Activated naive CD8-positive, alpha-beta T cell treated with anti-CD3 and anti-CD28 coated beads for 36 hours (primary cell): ENCODE measurements around the gene LSM14B. TPM values are rescaled to one million over a fixed set of nuclear protein-coding genes. Genes with fewer than 3 reads are reported as not detected.
"Not testable (repeated sequence)": the region's sequence is repeated elsewhere in the genome, so short reads cannot be mapped to it uniquely, and the experiment has no call there.

ENCODE experiments used
- DNase-seq: peaks from one replicate; pipeline ENCODE4 v3.0.0; 2021
- H3K27ac Mint-ChIP-seq: one replicate; pipeline ENCODE4 v1.8.0; 2022; ENCODE audit warnings: mild to moderate bottlenecking, moderate library complexity, mixed read lengths
- H3K27me3 Mint-ChIP-seq: one replicate; pipeline ENCODE4 v1.8.0; 2022; ENCODE audit warnings: mild to moderate bottlenecking, mixed read lengths
- H3K36me3 Mint-ChIP-seq: one replicate; pipeline ENCODE4 v1.8.0; 2021; ENCODE audit warnings: mild to moderate bottlenecking, mixed read lengths
- H3K4me1 Mint-ChIP-seq: one replicate; pipeline ENCODE4 v1.8.0; 2021; ENCODE audit warnings: mixed read lengths
- H3K4me3 Mint-ChIP-seq: one replicate; pipeline ENCODE4 v1.8.0; 2022; ENCODE audit warnings: mild to moderate bottlenecking, moderate library complexity, mixed read lengths
- H3K9me3 Mint-ChIP-seq: one replicate; pipeline ENCODE4 v1.8.0; 2022; ENCODE audit warnings: mixed read lengths
- total RNA-seq, 2 experiments: library from RNA; stranded (reverse); gene quantifications; one replicate each; pipeline ENCODE4 v1.2.3, GENCODE V29; 2021

LSM14B gene
- total RNA-seq: 10 to 100 TPM; 32.8 to 34.5 TPM

- Mint-ChIP-seq H3K9me3 (peaks cover 3% of the 10 kb centered on the region), H3K27ac (peak within 1 kb of the TSS; percentile 97), H3K36me3 (peaks cover 20% of the 10 kb centered on the region), H3K4me3 (peak within 1 kb of the TSS; percentile 85), H3K27me3 (no peaks in the 10 kb centered on the region), H3K4me1 (peaks cover 42% of the 10 kb centered on the region)
- DNase-seq: peak; percentile 99
Measured at GRCh38 chr20:62121776-62122653, at the start of gene LSM14B. LSM14B (plus strand) TSS chr20:62122475; CDS start chr20:62122667, 192 bp downstream.

- DNase-seq: no peak
- H3K27me3 Mint-ChIP-seq: no peaks in the 10 kb centered on the region
- H3K36me3 Mint-ChIP-seq: peaks cover 11% of the 10 kb centered on the region
- no peak overlapping the region for H3K27ac Mint-ChIP-seq
- H3K9me3 Mint-ChIP-seq: peaks cover 30% of the 10 kb centered on the region
- H3K4me1 Mint-ChIP-seq: peaks cover 5% of the 10 kb centered on the region
- no peak overlapping the region for H3K4me3 Mint-ChIP-seq
Measured at GRCh38 chr20:62073323-62073722, 49.0 kb upstream of the LSM14B start.

DNA sequence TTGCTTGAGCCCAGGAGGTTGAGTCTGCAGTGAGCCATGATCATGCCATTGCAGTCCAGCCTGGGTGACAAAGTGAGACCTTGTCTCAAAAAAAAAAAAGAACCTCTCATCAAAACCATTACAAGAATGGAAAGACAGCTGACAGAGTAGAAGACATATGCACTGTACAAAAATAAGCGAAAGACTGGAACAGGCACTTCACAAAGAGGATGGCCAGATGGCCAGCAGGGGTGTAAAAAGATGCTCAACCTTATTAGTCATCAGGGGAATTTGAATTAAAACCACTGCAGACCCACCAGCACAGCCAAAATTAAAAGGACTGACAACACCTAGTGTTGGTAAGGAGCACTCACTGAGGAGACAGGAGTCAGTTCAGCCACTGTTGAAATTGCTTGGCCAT lies 43.1 kb upstream of the LSM14B start:
- no peak overlapping the region for H3K27ac Mint-ChIP-seq
- no peak for DNase-seq
- H3K27me3 Mint-ChIP-seq: peaks cover 3% of the 10 kb centered on the region
- H3K36me3 Mint-ChIP-seq: peaks cover 8% of the 10 kb centered on the region
- H3K4me3 Mint-ChIP-seq: no peak overlapping the region
- H3K9me3 Mint-ChIP-seq: peaks cover 27% of the 10 kb centered on the region
- peaks cover 5% of the 10 kb centered on the region for H3K4me1 Mint-ChIP-seq

DNA sequence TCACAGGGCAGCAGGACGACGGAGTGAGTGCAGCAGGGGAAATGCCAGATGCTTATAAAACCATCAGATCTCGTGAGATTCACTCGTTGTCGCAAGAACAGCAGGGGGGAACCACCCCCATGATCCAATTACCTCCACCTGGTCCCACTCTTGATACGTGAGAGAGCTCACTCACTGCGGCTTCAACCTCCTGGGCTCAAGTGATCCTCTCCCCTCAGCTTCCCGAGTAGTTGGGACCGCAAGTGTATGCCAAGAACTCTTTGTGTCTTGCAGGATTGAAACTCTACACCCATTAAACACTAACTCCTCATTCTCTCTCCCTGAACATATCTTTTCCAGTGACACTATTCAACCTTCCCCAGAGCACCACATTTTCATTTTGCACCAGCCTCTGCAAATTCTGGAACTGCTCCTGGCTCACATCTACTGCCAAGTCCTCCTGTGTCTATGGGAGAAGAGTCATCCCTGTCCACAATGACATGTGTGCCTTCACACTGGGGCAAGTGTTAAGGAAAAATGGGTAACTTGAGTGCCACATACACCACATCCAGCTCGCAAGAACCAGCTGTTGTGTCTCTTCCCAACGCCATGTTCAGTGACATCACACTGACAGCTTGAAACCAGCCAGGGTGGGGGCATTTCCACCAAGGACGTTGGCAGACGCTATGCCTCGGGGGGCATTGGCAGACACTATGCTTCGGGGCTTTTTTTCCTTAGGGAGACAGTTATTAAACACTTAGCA lies 41.9 kb upstream of the LSM14B start:
- no peak overlapping the region for H3K4me3 Mint-ChIP-seq
- DNase-seq: no peak
- H3K27me3 Mint-ChIP-seq: peaks cover 10% of the 10 kb centered on the region
- no peak overlapping the region for H3K27ac Mint-ChIP-seq
- H3K4me1 Mint-ChIP-seq: peaks cover 5% of the 10 kb centered on the region
- H3K36me3 Mint-ChIP-seq: peaks cover 6% of the 10 kb centered on the region
- H3K9me3 Mint-ChIP-seq: peaks cover 21% of the 10 kb centered on the region

DNA sequence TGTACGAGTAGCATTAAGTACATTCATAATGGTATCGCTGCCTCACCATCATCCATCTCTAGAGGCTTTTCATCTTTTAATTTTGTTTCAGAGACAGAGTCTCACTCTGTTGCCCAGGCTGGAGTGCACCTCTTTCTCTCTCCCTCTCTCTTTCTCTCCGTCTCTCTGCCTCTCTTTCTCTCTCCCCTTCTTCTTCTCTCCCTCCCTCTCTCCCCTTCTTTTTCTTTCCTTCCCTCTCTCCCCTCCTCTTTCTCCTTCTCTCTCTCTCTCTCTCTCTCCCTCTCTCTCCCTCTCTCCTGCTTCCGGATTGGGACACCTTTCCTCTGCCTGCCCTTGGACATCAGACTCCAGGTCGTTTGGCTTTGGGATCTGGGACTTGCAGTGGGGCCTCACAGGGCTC lies 39.0 kb upstream of the LSM14B start:
- DNase-seq: no peak
- no peak overlapping the region for H3K4me3 Mint-ChIP-seq
- H3K27me3 Mint-ChIP-seq: peaks cover 11% of the 10 kb centered on the region
- no peaks in the 10 kb centered on the region for H3K4me1 Mint-ChIP-seq
- H3K27ac Mint-ChIP-seq: no peak overlapping the region
- peaks cover 2% of the 10 kb centered on the region for H3K36me3 Mint-ChIP-seq
- H3K9me3 Mint-ChIP-seq: peaks cover 7% of the 10 kb centered on the region

DNA sequence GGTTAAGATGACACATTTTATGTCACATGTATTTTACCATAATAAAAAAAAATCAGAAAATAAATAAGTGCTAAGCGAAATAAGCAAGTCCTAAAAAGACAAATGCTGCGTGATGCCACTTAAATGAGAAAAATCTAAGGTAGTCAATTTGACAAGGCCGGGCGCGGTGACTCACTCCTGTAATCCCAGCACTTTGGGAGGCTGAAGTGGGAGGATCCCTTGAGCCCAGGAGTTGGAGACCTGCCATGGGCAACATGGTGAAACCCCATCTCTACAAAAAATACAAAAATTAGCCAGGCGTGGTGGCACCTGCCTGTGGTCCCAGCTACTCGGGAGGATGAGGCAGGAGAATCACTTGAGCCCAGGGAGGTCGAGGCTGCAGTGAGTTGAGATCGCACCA lies 38.1 kb upstream of the LSM14B start:
- H3K27ac Mint-ChIP-seq, H3K4me3 Mint-ChIP-seq, H3K4me1 Mint-ChIP-seq, H3K27me3 Mint-ChIP-seq, H3K36me3 Mint-ChIP-seq, H3K9me3 Mint-ChIP-seq, DNase-seq: not testable (repeated sequence)

- Mint-ChIP-seq H3K9me3 (no peaks in the 10 kb centered on the region), H3K4me1 (no peaks in the 10 kb centered on the region), H3K36me3 (no peaks in the 10 kb centered on the region), H3K4me3 (no peak overlapping the region), H3K27me3 (peaks cover 8% of the 10 kb centered on the region), H3K27ac (no peak overlapping the region)
- no peak for DNase-seq
Measured at GRCh38 chr20:62085206-62085605, 37.1 kb upstream of the LSM14B start.

DNA sequence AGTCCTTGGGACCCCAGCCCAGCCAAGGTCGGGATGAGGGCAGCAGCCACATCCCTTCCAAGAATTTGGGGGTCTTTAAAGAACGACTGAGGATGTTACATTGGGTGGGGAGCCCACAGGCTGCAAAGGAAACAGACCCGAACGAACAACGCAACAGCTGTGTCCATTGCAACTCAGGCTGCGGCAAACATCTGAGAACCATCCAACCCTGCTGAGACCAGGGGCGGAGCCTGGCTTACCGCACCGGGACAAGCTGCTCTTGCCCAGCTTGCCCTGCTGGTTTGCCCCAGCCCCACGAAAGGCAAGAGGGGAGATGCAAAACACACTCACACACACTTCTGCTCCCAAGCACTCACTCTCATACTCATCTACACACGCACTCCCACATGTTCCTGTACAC lies 35.0 kb upstream of the LSM14B start:
- H3K9me3 Mint-ChIP-seq: no peaks in the 10 kb centered on the region

DNA sequence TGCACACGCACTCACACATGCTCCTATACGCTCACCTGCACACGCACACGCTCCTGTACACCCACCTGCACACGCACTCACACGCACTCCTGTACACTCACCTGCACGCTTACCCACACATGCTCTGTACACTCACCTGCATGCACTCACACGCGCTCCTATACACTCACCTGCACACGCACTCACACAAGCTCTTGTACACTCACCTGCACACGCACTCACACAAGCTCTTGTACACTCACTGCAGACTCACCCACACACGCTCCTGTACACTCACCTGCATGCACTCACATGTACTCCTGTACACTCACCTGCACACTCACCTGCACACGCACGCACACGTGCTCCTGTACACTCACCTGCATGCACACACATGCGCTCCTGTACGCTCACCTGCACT lies 34.6 kb upstream of the LSM14B start:
- Mint-ChIP-seq H3K9me3 (peaks cover under 1% of the 10 kb centered on the region), H3K36me3 (peaks cover under 1% of the 10 kb centered on the region), H3K27me3 (peaks cover 10% of the 10 kb centered on the region), H3K27ac (no peak overlapping the region), H3K4me1 (no peaks in the 10 kb centered on the region), H3K4me3 (no peak overlapping the region)
- DNase-seq: no peak

More for the DNA sequence above, 35.0 kb upstream of the LSM14B start:
- H3K4me3 Mint-ChIP-seq: no peak overlapping the region
- H3K4me1 Mint-ChIP-seq: no peaks in the 10 kb centered on the region
- H3K27ac Mint-ChIP-seq: no peak overlapping the region
- no peak for DNase-seq
- no peaks in the 10 kb centered on the region for H3K36me3 Mint-ChIP-seq
- H3K27me3 Mint-ChIP-seq: peaks cover 8% of the 10 kb centered on the region

DNA sequence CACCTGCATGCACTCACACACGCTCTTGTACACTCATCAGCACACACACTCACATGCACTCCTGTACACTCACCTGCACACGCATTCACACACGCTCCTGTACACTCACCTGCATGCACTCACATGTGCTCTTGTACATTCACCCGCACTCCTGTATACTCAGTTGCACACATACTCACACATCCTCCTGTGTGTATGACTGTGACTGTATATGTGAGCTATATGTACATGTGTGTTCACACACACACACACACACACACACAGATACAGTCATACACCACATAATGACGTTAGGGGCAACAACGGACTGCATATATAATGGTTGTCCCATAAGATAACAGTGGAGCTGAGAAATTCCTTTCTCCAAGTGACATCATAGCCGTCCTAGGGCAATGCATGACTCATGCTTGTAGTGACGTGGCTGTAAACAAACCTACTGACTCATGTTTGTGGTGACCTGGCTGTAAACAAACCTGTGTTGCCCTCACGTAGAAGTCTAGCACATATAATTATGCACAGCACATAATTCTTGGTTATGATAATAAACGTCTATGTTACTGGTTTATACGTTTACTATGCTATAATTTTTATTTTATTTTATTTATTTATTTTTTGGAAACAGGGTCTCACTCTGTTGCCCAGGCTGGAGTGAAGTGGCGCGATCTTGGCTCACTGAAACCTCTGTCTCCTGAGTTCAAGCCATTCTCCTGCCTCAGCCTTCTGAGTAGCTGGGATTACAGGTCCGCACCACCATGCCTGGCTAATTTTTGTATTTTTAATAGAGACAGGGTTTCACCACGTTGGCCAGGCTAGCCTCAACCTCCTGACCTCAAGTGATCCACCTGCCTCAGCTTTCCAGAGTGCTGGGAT lies 33.8 kb upstream of the LSM14B start:
- H3K36me3 Mint-ChIP-seq: peaks cover 1% of the 10 kb centered on the region
- DNase-seq: no peak
- H3K4me3 Mint-ChIP-seq: no peak overlapping the region
- peaks cover 12% of the 10 kb centered on the region for H3K27me3 Mint-ChIP-seq
- no peaks in the 10 kb centered on the region for H3K4me1 Mint-ChIP-seq
- peaks cover 2% of the 10 kb centered on the region for H3K9me3 Mint-ChIP-seq
- H3K27ac Mint-ChIP-seq: no peak overlapping the region

GRCh38 chr20:62089393-62089792 lies 32.9 kb upstream of the LSM14B start:
- H3K9me3 Mint-ChIP-seq: peaks cover 2% of the 10 kb centered on the region
- peaks cover 1% of the 10 kb centered on the region for H3K36me3 Mint-ChIP-seq
- no peak overlapping the region for H3K4me3 Mint-ChIP-seq
- H3K4me1 Mint-ChIP-seq: no peaks in the 10 kb centered on the region
- no peak overlapping the region for H3K27ac Mint-ChIP-seq
- DNase-seq: no peak
- peaks cover 12% of the 10 kb centered on the region for H3K27me3 Mint-ChIP-seq

GRCh38 chr20:62096421-62097380 lies 25.6 kb upstream of the LSM14B start:
- H3K4me3 Mint-ChIP-seq: no peak overlapping the region

GRCh38 chr20:62097881-62098407 lies 24.3 kb upstream of the LSM14B start:
- H3K36me3 Mint-ChIP-seq: peaks cover 6% of the 10 kb centered on the region
- H3K4me1 Mint-ChIP-seq: no peaks in the 10 kb centered on the region
- H3K27ac Mint-ChIP-seq: no peak overlapping the region
- no peak for DNase-seq
- no peak overlapping the region for H3K4me3 Mint-ChIP-seq
- H3K9me3 Mint-ChIP-seq: peaks cover 10% of the 10 kb centered on the region
- peaks cover 6% of the 10 kb centered on the region for H3K27me3 Mint-ChIP-seq

More at GRCh38 chr20:62096421-62097380, 25.6 kb upstream of the LSM14B start:
- no peaks in the 10 kb centered on the region for H3K4me1 Mint-ChIP-seq
- peaks cover 11% of the 10 kb centered on the region for H3K9me3 Mint-ChIP-seq
- H3K27ac Mint-ChIP-seq: no peak overlapping the region
- no peak for DNase-seq
- H3K27me3 Mint-ChIP-seq: peaks cover 9% of the 10 kb centered on the region
- peaks cover 7% of the 10 kb centered on the region for H3K36me3 Mint-ChIP-seq

DNA sequence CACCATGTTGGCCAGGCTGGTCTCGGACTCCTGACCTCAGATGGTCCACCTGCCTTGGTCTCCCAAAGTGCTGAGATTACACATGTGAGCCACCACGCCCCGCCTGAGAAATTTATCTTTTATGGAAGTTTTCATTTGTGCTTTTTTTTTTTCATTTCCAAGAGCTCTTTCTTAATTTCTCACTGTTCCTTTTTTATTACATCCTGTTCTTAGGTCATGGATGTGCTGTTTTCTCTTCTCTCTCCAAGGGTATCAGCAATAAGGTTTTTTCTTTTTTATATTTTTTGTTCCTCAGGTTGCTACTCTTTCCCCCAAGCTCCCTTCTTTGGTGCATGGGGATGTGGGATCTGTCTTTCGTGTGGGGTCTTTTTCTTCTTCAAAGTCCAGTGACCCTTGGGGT lies 21.2 kb upstream of the LSM14B start:
- no peak for DNase-seq
- Mint-ChIP-seq H3K27me3 (peaks cover 6% of the 10 kb centered on the region), H3K27ac (no peak overlapping the region), H3K4me3 (no peak overlapping the region), H3K9me3 (peaks cover 19% of the 10 kb centered on the region), H3K4me1 (no peaks in the 10 kb centered on the region), H3K36me3 (peaks cover 16% of the 10 kb centered on the region)
